ENCODE measurements around the gene HEG1. TPM values are rescaled to one million over a fixed set of nuclear protein-coding genes. Genes with fewer than 3 reads are reported as not detected.

The HEG1 gene
- total and polyA plus RNA-seq, 2 of the 8 experiments (the other 6 are each of a cell fraction or from before 2014, with no cell fraction given): 5.3 to 9.7 TPM

DNA sequence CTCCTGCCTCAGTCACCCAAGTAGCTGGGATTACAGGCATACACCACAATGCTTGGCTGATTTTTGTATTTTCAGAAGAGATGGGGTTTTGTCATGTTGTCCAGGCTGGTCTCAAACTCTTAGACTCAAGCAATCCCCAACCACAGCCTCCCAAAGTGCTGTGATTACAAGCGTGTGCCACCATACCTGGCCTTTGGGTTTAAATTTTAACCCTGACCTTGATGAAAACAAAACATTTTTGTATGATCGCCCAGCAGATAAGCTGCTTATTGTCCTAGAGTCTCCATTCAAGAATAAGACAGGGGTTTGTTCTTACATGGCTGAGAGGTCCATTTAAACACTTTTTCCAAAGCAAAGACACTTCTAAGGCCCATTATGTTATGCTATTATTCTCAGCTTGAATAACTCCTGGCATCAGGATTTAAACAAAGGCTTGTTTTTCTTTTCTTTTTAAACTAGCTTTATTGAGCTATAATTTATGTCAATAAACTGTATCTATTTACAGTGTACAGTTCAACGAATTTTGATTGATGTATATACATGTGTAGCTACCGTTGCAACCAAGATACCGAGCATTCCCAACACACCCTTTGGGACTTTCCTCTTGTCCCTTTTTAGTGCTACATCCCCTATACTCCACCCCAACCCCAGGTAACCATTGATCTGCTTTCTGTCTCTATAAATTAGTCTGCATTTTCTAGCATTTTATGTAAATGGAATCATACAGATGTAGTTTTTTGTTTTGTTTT lies 119.8 kb downstream of the HEG1 start (continued):
- no peak for TF ChIP-seq RAD21 (IDR thresholded peaks at IDR 0.05 in 1 of 2, conservative IDR thresholded peaks at IDR 0.05 in 1 of 2; ENCODE audit: low read depth in 2 of 2, low read length in 2 of 2)
- TF ChIP-seq SIN3A (conservative IDR thresholded peaks at IDR 0.05 in 1 of 2, IDR thresholded peaks at IDR 0.05 in 1 of 2; ENCODE audit: low read depth in 1 of 2, low read length in 2 of 2): no peak
- TF ChIP-seq EP300 (IDR thresholded peaks at IDR 0.05; ENCODE audit: borderline replicate concordance in 1 of 2, low read depth in 2 of 2, low read length in 2 of 2): no peak
- TF ChIP-seq RFX5 (IDR thresholded peaks at IDR 0.05; ENCODE audit: borderline replicate concordance, low read depth, low read length): no peak
- no peak for TF ChIP-seq POU5F1 (IDR thresholded peaks at IDR 0.05; ENCODE audit: low read depth, low read length)

Data from H1 (cell line).